DMS153 (cell line): Measurements from ENCODE around the gene COG5.

Experiments used
- DNase-seq: peaks from one replicate; lab custom pipeline; 2025; lab: John Stamatoyannopoulos, UW

The COG5 gene

GRCh38 chr7:107180378-107180777, 383.3 kb downstream of the COG5 start:
- DNase-seq: no peak

- no peak for DNase-seq
Measured at GRCh38 chr7:107179326-107180164, 384.2 kb downstream of the COG5 start.

GRCh38 chr7:107173691-107174406, 389.9 kb downstream of the COG5 start:
- no peak for DNase-seq

GRCh38 chr7:107173191-107173590, 390.5 kb downstream of the COG5 start:
- DNase-seq: peak; percentile 32

GRCh38 chr7:107172276-107173032, 391.3 kb downstream of the COG5 start:
- no peak for DNase-seq

GRCh38 chr7:107171496-107171895, 392.2 kb downstream of the COG5 start:
- DNase-seq: no peak

- DNase-seq: no peak
Measured at GRCh38 chr7:107170051-107170915, 393.4 kb downstream of the COG5 start.

GRCh38 chr7:107169120-107170050, 394.3 kb downstream of the COG5 start:
- DNase-seq: peak; percentile 96

GRCh38 chr7:107168233-107169119, 395.2 kb downstream of the COG5 start, which contains the start of gene HBP1:
Gene HBP1, plus strand, starts transcription at chr7:107169003. Its CDS starts 10,891 bp downstream, at chr7:107179894.
- peak; percentile 100 for DNase-seq

- DNase-seq: no peak
Measured at GRCh38 chr7:107167483-107168232, 396.1 kb downstream of the COG5 start.

- no peak for DNase-seq
Measured at GRCh38 chr7:107166736-107167426, 396.8 kb downstream of the COG5 start.

GRCh38 chr7:107165341-107165740, 398.4 kb downstream of the COG5 start:
- DNase-seq: no peak

- DNase-seq: no peak
Measured at GRCh38 chr7:107164092-107164491, 399.6 kb downstream of the COG5 start.

GRCh38 chr7:107162475-107162874, 401.2 kb downstream of the COG5 start:
- DNase-seq: no peak

- no peak for DNase-seq
Measured at GRCh38 chr7:107161415-107161814, 402.3 kb downstream of the COG5 start.

- no peak for DNase-seq
Measured at GRCh38 chr7:107160389-107160788, 403.3 kb downstream of the COG5 start.

- no peak for DNase-seq
Measured at GRCh38 chr7:107158028-107158427, 405.7 kb downstream of the COG5 start.

GRCh38 chr7:107157091-107157490, 406.6 kb downstream of the COG5 start:
- no peak for DNase-seq
